Cardiac fibroblast (primary cell): Measurements from ENCODE around the gene BACH2.

ENCODE experiments used
- DNase-seq, 2 donors: peaks; one replicate each; pipeline versions ENCODE4 v3.0.0 to v3.0.0-alpha.2; 2010; ENCODE audit warnings: low read depth in 2 of 2
- H3K4me3 ChIP-seq, 2 donors: replicated peaks in 1 of 2; 1 replicate in 1 of 2; 2 replicates in 1 of 2; pipeline ENCODE4 v1.5.1; 2011; ENCODE audit warnings: low read depth in 2 of 2, low read length in 2 of 2, mild to moderate bottlenecking in 2 of 2, moderate library complexity in 1 of 2
- CTCF ChIP-seq: IDR thresholded peaks from one replicate; pipeline ENCODE4 v1.5.1; 2011; ENCODE audit warnings: low read depth, mild to moderate bottlenecking, low read length, inconsistent platforms

Gene BACH2

GRCh38 chr6:90000864-90001731 is 295.5 kb downstream of the BACH2 start:
- DNase-seq, result peak in 1 of 2 donors; percentile 15
- no peak overlapping the region for H3K4me3 ChIP-seq
- no peak for TF ChIP-seq CTCF

GRCh38 chr6:89999945-90000825 is 296.5 kb downstream of the BACH2 start:
- no peak for DNase-seq
- TF ChIP-seq CTCF, result no peak

GRCh38 chr6:89999154-89999553 is 297.5 kb downstream of the BACH2 start:
- DNase-seq, result peak in 1 of 2 donors; percentile 6
- no peak overlapping the region for H3K4me3 ChIP-seq
- no peak for TF ChIP-seq CTCF

More at GRCh38 chr6:89999945-90000825, 296.5 kb downstream of the BACH2 start:
- no peak overlapping the region for H3K4me3 ChIP-seq

GRCh38 chr6:89997456-89998445 is 298.9 kb downstream of the BACH2 start:
- TF ChIP-seq CTCF, result no peak
- no peak overlapping the region for H3K4me3 ChIP-seq
- DNase-seq, result peak in 1 of 2 donors; percentile 57

- no peak overlapping the region for H3K4me3 ChIP-seq
- no peak for TF ChIP-seq CTCF
These were observed 303.2 kb downstream of the BACH2 start for GRCh38 chr6:89993411-89993810.

GRCh38 chr6:89992818-89993217 is 303.8 kb downstream of the BACH2 start:
- H3K4me3 ChIP-seq, result no peak overlapping the region
- TF ChIP-seq CTCF, result no peak
- DNase-seq, result no peak

More at GRCh38 chr6:89993411-89993810, 303.2 kb downstream of the BACH2 start:
- DNase-seq, result no peak
